ENCODE results near the gene PSMB5.

The PSMB5 gene

GRCh38 chr14:23067847-23068788, 33.4 kb upstream of the PSMB5 start:
- no peak for TF ChIP-seq CTCF (IDR thresholded peaks at IDR 0.05; ENCODE audit: control insufficient read depth, insufficient read depth, low read depth, low read length, missing control alignments)
- no peak overlapping the region; the same call in 1 of the 2 replicates for H3K4me3 ChIP-seq (ENCODE audit: control insufficient read depth, low read depth, low read length)
- DNase-seq (ENCODE audit: low read depth): no peak

- H3K4me3 ChIP-seq (ENCODE audit: control insufficient read depth, low read depth, low read length): no peak overlapping the region
- TF ChIP-seq CTCF (IDR thresholded peaks at IDR 0.05; ENCODE audit: control insufficient read depth, insufficient read depth, low read depth, low read length, missing control alignments): no peak
- no peak for DNase-seq (ENCODE audit: low read depth)
Observed at GRCh38 chr14:23066855-23067744, 32.4 kb upstream of the PSMB5 start.

GRCh38 chr14:23066368-23066767, 31.7 kb upstream of the PSMB5 start:
- no peak overlapping the region for H3K4me3 ChIP-seq (ENCODE audit: control insufficient read depth, low read depth, low read length)
- DNase-seq (ENCODE audit: low read depth): no peak
- TF ChIP-seq CTCF (IDR thresholded peaks at IDR 0.05; ENCODE audit: control insufficient read depth, insufficient read depth, low read depth, low read length, missing control alignments): no peak

GRCh38 chr14:23063601-23064000, 28.9 kb upstream of the PSMB5 start:
- H3K4me3 ChIP-seq (ENCODE audit: control insufficient read depth, low read depth, low read length): no peak overlapping the region
- no peak for TF ChIP-seq CTCF (IDR thresholded peaks at IDR 0.05; ENCODE audit: control insufficient read depth, insufficient read depth, low read depth, low read length, missing control alignments)
- DNase-seq (ENCODE audit: low read depth): no peak

GRCh38 chr14:23062002-23062401, 27.3 kb upstream of the PSMB5 start:
- no peak overlapping the region for H3K4me3 ChIP-seq (ENCODE audit: control insufficient read depth, low read depth, low read length)
- TF ChIP-seq CTCF (IDR thresholded peaks at IDR 0.05; ENCODE audit: control insufficient read depth, insufficient read depth, low read depth, low read length, missing control alignments): no peak
- DNase-seq (ENCODE audit: low read depth): peak; percentile 76

- no peak overlapping the region for H3K4me3 ChIP-seq (ENCODE audit: control insufficient read depth, low read depth, low read length)
- TF ChIP-seq CTCF (IDR thresholded peaks at IDR 0.05; ENCODE audit: control insufficient read depth, insufficient read depth, low read depth, low read length, missing control alignments): no peak
- no peak for DNase-seq (ENCODE audit: low read depth)
Observed at GRCh38 chr14:23060536-23061260, 26.0 kb upstream of the PSMB5 start.

Data from AG09309 (cell line).